ENCODE data around the gene CTXND1. TPM values are rescaled to one million over a fixed set of nuclear protein-coding genes. Genes with fewer than 3 reads are reported as not detected.

CTXND1 gene
- total RNA-seq, 1 donor from 2014 or later, result 1.1 TPM

DNA sequence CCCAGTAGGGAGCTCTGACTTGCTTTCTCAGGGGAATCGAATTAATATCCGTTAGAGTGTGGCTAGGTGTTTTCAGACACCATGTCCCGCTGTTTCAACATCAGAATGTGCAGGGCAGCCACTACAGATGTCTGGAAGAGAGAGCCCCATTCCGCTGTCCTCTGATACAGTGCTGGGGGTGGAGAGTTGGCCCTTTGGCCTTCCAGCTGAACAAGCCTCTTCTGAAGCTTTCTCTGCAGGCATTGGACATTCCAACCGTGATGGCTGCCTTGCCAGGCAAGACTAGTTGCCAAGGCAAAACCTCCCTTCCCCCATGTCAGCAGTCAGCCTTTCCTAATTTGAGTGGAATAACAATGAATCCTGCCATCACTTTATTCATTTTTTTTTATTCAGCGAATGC lies 97.7 kb downstream of the CTXND1 start:
- TF ChIP-seq, protein P1, sequence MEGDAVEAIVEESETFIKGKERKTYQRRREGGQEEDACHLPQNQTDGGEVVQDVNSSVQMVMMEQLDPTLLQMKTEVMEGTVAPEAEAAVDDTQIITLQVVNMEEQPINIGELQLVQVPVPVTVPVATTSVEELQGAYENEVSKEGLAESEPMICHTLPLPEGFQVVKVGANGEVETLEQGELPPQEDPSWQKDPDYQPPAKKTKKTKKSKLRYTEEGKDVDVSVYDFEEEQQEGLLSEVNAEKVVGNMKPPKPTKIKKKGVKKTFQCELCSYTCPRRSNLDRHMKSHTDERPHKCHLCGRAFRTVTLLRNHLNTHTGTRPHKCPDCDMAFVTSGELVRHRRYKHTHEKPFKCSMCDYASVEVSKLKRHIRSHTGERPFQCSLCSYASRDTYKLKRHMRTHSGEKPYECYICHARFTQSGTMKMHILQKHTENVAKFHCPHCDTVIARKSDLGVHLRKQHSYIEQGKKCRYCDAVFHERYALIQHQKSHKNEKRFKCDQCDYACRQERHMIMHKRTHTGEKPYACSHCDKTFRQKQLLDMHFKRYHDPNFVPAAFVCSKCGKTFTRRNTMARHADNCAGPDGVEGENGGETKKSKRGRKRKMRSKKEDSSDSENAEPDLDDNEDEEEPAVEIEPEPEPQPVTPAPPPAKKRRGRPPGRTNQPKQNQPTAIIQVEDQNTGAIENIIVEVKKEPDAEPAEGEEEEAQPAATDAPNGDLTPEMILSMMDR (conservative IDR thresholded peaks at IDR 0.05), result no peak
- Mint-ChIP-seq H3K27ac (no peak overlapping the region), H3K36me3 (peaks cover 2% of the 10 kb centered on the region), H3K4me1 (ENCODE audit: unreplicated experiment) (peaks cover 28% of the 10 kb centered on the region), H3K9me3 (no peaks in the 10 kb centered on the region), H3K27me3 (peaks cover 3% of the 10 kb centered on the region), H3K4me3 (peak overlapping the region; percentile 95)
- no peak for DNase-seq (ENCODE audit: extremely low spot score, unreplicated experiment)

DNA sequence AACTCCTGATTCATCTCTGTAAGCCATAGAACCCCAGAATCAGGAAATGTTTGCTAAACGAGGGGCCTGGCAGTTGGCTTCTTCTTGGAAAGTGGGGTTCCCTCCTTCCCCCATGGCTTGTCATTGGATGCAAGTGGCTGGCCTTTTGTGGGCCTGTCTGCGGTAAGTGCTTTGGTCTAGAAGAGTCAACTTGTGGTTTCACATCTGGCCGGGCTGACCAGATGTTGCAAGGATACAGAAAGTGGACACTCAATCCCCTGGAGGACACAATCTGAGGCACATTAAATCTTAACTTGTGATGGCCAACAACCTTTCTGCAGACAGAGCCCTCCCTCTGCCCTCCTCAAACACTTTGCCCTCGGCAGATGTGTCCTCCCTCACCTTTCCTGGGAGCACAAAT lies 98.1 kb downstream of the CTXND1 start:
- TF ChIP-seq, protein P1 (conservative IDR thresholded peaks at IDR 0.05), result no peak
- Mint-ChIP-seq H3K4me3 (peak overlapping the region; percentile 95), H3K27me3 (peaks cover 3% of the 10 kb centered on the region), H3K4me1 (ENCODE audit: unreplicated experiment) (peaks cover 28% of the 10 kb centered on the region), H3K27ac (no peak overlapping the region), H3K9me3 (no peaks in the 10 kb centered on the region), H3K36me3 (no peaks in the 10 kb centered on the region)
- no peak for DNase-seq (ENCODE audit: extremely low spot score, unreplicated experiment)

DNA sequence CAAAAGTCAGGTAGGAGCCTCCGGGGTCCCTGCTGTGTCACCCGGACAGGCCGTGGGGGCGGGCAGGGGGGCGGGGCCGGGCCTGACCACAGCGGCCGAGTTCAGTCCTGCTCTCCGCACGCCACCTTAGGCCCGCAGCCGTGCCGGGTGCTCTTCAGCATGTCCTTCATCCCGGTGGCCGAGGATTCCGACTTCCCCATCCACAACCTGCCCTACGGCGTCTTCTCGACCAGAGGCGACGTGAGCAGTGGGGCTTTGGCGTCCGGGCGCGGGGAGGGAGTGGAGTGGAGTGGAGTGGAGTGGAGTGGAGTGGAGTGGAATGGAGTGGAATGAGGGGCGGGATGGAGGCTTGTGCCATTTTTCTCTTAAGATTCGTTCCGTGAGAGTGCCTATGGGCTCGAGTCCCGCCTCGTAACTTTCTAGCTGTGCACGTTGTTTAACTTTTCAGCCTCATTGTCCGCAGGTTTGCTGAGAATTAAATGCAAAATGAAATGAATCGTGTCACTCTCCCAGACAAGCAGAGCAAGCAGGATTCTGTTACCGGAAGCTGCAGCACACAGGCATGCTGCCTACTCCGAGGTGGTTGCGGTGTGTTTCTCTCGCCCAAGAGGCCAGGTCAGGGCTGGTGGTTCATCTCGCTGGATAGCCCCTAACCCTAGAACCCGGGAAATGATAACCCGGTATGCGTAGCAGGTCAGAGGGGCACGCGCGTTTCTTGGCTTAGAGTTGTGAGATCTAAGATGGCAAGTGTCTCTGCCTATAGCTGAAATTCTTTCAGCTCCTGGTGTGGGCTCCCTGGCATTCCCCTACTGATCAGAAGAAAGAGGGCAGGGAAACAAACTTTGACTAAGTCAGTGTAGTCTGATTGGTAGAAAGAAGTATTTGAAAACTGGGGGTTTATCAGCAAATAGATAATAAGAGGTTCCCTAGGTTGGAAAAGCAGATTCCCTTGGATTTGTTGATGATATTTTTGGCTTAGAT lies 98.8 kb downstream of the CTXND1 start, which contains the start of gene FAH:
FAH (plus strand) TSS at position 104 of the 981 bp plus-strand sequence; CDS start at position 160, 56 bp downstream.
- no peak for DNase-seq (ENCODE audit: extremely low spot score, unreplicated experiment)
- peak within 1 kb of the TSS; percentile 86 for H3K27ac Mint-ChIP-seq
- no peaks in the 10 kb centered on the region for H3K9me3 Mint-ChIP-seq
- H3K4me3 Mint-ChIP-seq, result peak within 1 kb of the TSS; percentile 95
- peaks cover 28% of the 10 kb centered on the region for H3K4me1 Mint-ChIP-seq (ENCODE audit: unreplicated experiment)
- TF ChIP-seq, protein P1 (conservative IDR thresholded peaks at IDR 0.05), result no peak
- H3K27me3 Mint-ChIP-seq, result peaks cover 3% of the 10 kb centered on the region
- no peaks in the 10 kb centered on the region for H3K36me3 Mint-ChIP-seq

DNA sequence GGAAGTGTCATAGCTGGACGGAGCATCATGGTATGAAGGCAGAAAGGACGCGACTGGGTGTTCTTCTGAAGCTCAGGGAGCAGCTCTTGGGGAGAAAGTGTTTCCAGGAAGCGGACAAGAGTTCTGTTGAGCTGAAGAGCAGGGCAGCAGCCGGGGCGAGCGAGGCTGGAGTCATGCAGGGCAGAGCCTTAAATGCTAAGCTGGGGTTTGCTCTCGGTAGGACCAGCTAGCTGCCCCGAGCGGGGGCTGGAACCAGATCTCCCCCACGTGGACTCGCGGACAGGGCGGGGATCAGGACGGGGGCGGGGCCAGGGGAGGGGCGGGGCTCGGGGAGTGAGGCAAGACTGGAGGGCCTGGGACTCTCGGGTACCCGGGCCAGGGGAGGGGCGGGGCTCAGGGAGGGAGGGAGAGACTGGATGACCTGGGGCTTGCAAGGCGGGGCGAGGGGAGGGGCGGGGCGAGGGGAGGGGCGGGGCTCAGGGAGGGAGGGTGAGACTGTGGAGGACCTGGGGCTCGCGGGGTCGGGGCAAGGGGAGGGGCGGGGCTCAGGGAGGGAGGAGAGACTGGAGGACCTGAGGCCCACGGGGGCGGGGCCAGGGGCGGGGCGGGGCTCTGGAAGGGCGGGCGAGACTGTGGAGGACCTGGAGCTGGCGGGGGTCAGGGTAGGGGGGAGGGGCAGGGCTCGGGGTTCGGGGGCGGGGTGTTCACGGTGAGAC lies 99.7 kb downstream of the CTXND1 start:
- no peaks in the 10 kb centered on the region for H3K36me3 Mint-ChIP-seq
- DNase-seq (ENCODE audit: extremely low spot score, unreplicated experiment), result peak; percentile 87
- peaks cover 28% of the 10 kb centered on the region for H3K4me1 Mint-ChIP-seq (ENCODE audit: unreplicated experiment)
- H3K9me3 Mint-ChIP-seq, result no peaks in the 10 kb centered on the region
- peak overlapping the region; percentile 87 for H3K4me3 Mint-ChIP-seq
- H3K27me3 Mint-ChIP-seq, result peaks cover 3% of the 10 kb centered on the region
- TF ChIP-seq, protein P1 (conservative IDR thresholded peaks at IDR 0.05), result no peak
- peak overlapping the region; percentile 71 for H3K27ac Mint-ChIP-seq

DNA sequence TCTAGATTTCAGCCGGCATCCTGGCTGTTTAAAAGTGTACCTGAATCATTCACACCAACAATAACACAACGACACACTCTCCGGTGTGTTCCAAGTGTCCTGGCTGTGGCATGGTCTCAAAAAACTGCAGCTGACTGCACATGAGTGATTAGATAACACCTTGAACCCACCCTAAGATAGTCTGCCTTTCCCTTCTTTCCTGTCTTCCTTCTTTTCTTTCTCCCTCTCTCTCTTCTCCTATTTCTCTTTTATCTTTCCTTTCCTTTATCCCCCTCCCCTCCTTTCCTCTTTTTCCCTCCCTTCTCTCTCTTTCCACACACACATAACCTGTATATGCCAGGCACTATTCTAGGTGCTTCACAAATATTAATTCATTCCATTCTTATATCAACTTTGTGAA lies 100.4 kb downstream of the CTXND1 start:
- H3K36me3 Mint-ChIP-seq, result no peaks in the 10 kb centered on the region
- peaks cover 3% of the 10 kb centered on the region for H3K27me3 Mint-ChIP-seq
- TF ChIP-seq, protein P1 (conservative IDR thresholded peaks at IDR 0.05), result no peak
- no peaks in the 10 kb centered on the region for H3K9me3 Mint-ChIP-seq
- H3K4me3 Mint-ChIP-seq, result peak overlapping the region; percentile 87
- H3K4me1 Mint-ChIP-seq (ENCODE audit: unreplicated experiment), result peaks cover 28% of the 10 kb centered on the region
- no peak for DNase-seq (ENCODE audit: extremely low spot score, unreplicated experiment)
- H3K27ac Mint-ChIP-seq, result no peak overlapping the region

Data from type B pancreatic cell (in vitro differentiated cells).